ENCODE measurements around the gene HEATR5A. TPM values are rescaled to one million over a fixed set of nuclear protein-coding genes. Genes with fewer than 3 reads are reported as not detected.

Gene HEATR5A
- total RNA-seq, 1 donor from 2014 or later = 15.8 TPM

DNA sequence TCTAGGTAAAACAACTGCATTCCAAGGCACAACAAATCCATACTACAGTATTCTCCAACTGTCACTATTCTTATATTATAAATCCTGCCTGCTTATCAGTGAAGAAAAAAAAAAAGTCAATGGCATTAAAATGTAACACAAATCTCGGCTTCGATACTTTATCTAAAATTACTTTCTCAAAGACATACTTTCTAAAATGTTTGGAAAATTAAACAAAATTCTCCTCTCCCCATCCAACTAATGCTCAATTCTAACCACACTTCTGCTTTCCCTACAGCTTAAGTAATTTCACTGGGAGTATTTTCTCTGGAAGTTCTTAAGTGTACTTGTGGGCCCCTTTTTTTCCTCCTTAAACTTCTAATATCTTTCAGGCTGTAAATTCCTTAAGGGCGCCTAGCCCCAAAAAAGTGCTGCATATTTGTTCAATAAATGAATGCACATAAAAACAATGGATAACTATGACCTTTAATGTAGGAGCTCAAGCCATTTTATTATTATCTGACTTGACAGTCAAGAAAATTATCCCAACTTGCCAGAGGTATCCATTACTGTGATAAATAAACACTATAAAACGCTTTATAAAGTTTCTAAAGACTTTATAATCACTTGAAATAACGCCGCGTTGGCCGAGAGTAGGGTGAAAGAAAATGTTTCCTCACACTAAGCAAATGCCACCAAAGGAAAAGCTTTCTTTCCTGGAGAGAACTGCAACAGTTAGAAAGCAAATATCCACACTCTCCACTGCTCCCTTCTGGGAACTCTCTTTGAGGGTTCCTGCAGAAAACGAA lies 977 bp downstream of the HEATR5A start:
- peak overlapping the region; percentile 100 for H3K4me3 ChIP-seq (ENCODE audit: low read depth, low read length)
- FAIRE-seq = no peak
- no peaks in the 10 kb centered on the region for H3K36me3 ChIP-seq (ENCODE audit: control insufficient read depth, insufficient read depth, low read length)
- no peaks in the 10 kb centered on the region for H3K27me3 ChIP-seq (ENCODE audit: control insufficient read depth, insufficient read depth, low read length)
- TF ChIP-seq, protein P1, sequence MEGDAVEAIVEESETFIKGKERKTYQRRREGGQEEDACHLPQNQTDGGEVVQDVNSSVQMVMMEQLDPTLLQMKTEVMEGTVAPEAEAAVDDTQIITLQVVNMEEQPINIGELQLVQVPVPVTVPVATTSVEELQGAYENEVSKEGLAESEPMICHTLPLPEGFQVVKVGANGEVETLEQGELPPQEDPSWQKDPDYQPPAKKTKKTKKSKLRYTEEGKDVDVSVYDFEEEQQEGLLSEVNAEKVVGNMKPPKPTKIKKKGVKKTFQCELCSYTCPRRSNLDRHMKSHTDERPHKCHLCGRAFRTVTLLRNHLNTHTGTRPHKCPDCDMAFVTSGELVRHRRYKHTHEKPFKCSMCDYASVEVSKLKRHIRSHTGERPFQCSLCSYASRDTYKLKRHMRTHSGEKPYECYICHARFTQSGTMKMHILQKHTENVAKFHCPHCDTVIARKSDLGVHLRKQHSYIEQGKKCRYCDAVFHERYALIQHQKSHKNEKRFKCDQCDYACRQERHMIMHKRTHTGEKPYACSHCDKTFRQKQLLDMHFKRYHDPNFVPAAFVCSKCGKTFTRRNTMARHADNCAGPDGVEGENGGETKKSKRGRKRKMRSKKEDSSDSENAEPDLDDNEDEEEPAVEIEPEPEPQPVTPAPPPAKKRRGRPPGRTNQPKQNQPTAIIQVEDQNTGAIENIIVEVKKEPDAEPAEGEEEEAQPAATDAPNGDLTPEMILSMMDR (IDR thresholded peaks at IDR 0.05; ENCODE audit: insufficient read depth, low read length, severe bottlenecking) = no peak
- no peak for DNase-seq (ENCODE audit: low read depth)

DNA sequence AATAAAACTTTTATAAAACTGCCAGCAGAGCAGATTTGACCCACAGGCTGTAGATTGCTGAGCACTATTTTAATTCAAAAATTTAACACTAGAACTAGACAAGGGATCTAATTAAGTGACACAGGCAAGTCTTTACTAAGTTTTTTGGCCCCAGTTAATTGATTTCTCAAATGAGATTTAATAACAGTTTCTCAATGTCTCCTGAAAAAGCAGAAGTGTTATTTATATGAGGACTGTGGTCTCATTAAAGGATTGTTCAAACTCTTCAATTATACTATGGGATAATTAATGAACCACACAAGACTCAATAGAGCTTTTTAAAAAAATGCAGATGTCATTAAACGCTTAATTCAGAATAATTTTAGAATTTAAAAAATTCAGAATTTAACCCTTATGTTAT lies 1.9 kb downstream of the HEATR5A start:
- DNase-seq (ENCODE audit: low read depth) (no peak), FAIRE-seq (no peak)
- TF ChIP-seq, protein P1 (IDR thresholded peaks at IDR 0.05; ENCODE audit: insufficient read depth, low read length, severe bottlenecking) = no peak
- H3K36me3 ChIP-seq (ENCODE audit: control insufficient read depth, insufficient read depth, low read length) = no peaks in the 10 kb centered on the region
- no peaks in the 10 kb centered on the region for H3K27me3 ChIP-seq (ENCODE audit: control insufficient read depth, insufficient read depth, low read length)
- no peak overlapping the region for H3K4me3 ChIP-seq (ENCODE audit: low read depth, low read length)

DNA sequence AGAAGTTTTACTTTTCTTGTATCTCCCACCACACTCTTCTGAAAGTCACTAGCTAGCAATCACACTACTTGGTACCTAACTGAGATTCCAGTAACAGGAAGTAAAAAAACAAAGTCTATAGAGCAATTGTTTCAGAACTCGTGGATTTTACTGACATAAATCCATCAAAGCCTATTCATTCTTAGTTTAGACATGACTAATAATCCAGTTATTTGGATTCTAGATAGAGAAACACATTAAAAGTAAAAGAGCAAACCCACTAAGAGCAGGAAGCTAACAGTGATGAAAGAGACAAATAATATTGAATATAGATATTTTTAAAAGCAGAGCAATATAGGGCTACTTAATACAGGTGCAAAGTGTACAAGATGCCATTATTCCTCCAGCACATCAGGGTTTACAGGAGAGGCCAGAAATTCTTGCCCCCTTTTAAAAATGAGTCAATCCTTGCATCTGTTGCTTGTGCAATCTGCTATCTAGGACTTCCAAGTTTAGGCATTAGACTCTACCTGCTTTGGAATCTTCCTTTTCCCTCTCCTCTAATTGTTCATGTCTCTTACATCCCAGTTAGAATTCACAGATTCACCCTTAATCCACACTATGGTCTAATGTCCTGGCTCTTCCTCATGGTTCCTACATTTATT lies 6.0 kb downstream of the HEATR5A start:
- H3K27me3 ChIP-seq (ENCODE audit: control insufficient read depth, insufficient read depth, low read length) = no peaks in the 10 kb centered on the region
- H3K4me3 ChIP-seq (ENCODE audit: low read depth, low read length) = no peak overlapping the region
- TF ChIP-seq, protein P1 (IDR thresholded peaks at IDR 0.05; ENCODE audit: insufficient read depth, low read length, severe bottlenecking) = no peak
- H3K36me3 ChIP-seq (ENCODE audit: control insufficient read depth, insufficient read depth, low read length) = no peaks in the 10 kb centered on the region
- DNase-seq (ENCODE audit: low read depth) = peak; percentile 44
- no peak for FAIRE-seq

DNA sequence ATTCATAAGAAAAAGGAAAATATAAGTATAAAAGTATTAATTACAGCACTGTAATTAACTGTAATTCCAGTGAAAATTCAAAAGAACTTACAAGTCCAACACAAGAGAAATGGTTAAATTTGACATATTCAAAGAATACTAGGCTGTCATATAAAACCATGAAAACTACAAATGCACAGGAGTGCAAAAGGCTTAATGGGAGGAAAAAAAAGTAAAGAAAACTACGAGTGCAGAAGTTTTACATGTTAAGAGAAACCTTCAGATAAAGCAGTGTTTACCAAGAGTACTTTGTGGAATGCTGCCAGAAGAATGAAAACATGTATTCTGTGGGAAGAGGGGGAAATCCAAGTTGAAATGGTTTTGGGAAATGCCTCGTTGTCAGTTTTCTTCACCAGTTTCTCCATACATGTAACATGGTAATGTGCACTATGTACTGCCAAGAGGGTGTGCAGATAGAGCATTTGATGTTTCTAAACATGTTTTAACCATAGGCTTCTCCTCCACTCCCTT lies 9.1 kb downstream of the HEATR5A start:
- Histone ChIP-seq H3K36me3 (ENCODE audit: control insufficient read depth, insufficient read depth, low read length) (no peaks in the 10 kb centered on the region), H3K4me3 (ENCODE audit: low read depth, low read length) (no peak overlapping the region), H3K27me3 (ENCODE audit: control insufficient read depth, insufficient read depth, low read length) (no peaks in the 10 kb centered on the region)
- no peak for DNase-seq (ENCODE audit: low read depth)
- no peak for FAIRE-seq
- TF ChIP-seq, protein P1 (IDR thresholded peaks at IDR 0.05; ENCODE audit: insufficient read depth, low read length, severe bottlenecking) = no peak

DNA sequence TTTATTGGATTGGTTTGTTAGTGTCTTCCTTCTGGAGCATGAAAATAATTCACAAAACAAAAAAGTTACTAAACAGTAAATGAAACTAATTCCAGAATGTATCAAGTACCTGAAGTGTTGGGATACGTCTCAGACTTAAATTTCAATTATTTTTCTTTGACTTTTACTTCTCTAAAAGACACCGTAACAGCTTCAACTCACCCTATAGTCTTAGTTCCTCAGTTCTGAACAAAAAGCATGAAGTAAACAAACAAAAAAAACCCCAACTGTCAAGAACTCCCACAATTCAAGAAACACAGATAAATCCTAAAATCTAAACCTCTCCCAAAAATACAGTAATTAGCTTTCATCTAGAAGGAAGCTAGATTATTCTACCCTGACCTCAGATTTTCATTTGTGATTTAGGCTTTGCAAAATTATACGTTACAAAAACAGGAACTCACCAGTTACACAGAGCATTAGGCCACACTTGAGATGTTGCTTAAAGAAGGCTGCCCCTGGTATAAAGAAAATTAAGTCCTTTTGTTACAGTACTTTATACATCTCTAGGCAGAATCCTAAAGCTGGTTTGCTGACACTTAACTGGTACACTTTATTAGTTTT lies 10.2 kb downstream of the HEATR5A start:
- Histone ChIP-seq H3K4me3 (ENCODE audit: low read depth, low read length) (no peak overlapping the region), H3K27me3 (ENCODE audit: control insufficient read depth, insufficient read depth, low read length) (no peaks in the 10 kb centered on the region), H3K36me3 (ENCODE audit: control insufficient read depth, insufficient read depth, low read length) (no peaks in the 10 kb centered on the region)
- TF ChIP-seq, protein P1 (IDR thresholded peaks at IDR 0.05; ENCODE audit: insufficient read depth, low read length, severe bottlenecking) = no peak
- DNase-seq (ENCODE audit: low read depth) (no peak), FAIRE-seq (no peak)

Data from bronchial epithelial cell (primary cell).